ENCODE results near the gene ZNF407.

GRCh38 chr18:74669136-74669798 lies 71.6 kb downstream of the ZNF407 start:
- TF ChIP-seq TARDBP (IDR thresholded peaks at IDR 0.05) (no peak), BHLHE40 (IDR thresholded peaks at IDR 0.05; ENCODE audit: borderline replicate concordance) (no peak), FOXA1 (IDR thresholded peaks at IDR 0.05) (no peak), NFRKB (IDR thresholded peaks at IDR 0.05) (no peak), SP1 (IDR thresholded peaks at IDR 0.05) (no peak), FOXK2 (IDR thresholded peaks at IDR 0.05) (no peak), ELF4 (IDR thresholded peaks at IDR 0.05) (no peak), SUZ12 (IDR thresholded peaks at IDR 0.05) (no peak), PKNOX1 (IDR thresholded peaks at IDR 0.05) (no peak), FOXM1 (IDR thresholded peaks at IDR 0.05; ENCODE audit: borderline replicate concordance) (no peak)
